ENCODE data around the gene PRR23B.

- TF ChIP-seq POLR2A (IDR thresholded peaks at IDR 0.05; ENCODE audit: low read depth, low read length) (no peak), POLR2AphosphoS5 (IDR thresholded peaks at IDR 0.05; ENCODE audit: low read depth, low read length) (no peak)
Measured at GRCh38 chr3:139043554-139044365, 23.0 kb upstream of the PRR23B start.
